ENCODE results near the gene PARP16. TPM values are rescaled to one million over a fixed set of nuclear protein-coding genes. Genes with fewer than 3 reads are reported as not detected.

Gene PARP16
- total RNA-seq, 3 donors from 2014 or later (not counting 1 experiment from before 2014, with no cell fraction given): 11.7 to 19.3 (median 16.4) TPM

DNA sequence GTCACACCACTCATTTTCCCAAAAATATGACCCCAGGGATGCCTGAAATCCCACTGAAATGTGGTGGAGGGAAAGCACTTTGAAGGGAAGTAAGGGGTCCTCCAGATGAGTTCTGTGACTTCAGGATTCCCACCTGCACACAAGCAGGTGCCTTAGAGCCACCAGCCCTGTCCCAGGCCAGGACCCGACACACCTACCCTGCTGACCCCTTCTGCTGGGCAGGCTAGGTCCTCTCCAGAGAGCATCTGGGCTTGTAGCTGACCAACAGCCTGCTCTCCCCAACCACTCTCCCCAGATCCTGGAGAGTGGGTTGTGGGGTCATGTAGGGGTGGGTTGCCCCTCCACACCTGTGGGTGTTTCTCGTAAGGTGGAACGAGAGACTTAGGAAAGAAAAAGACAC is 60.5 kb downstream of the PARP16 start:
- H3K9me3 Mint-ChIP-seq: no peaks in the 10 kb centered on the region
- 100% methylated on average over 1 of the region's 3 CpGs for WGBS (ENCODE audit: insufficient coverage)
- no peaks in the 10 kb centered on the region for H3K4me1 ChIP-seq (ENCODE audit: control insufficient read depth, insufficient read depth, low read length)
- ATAC-seq: no peak
- no peaks in the 10 kb centered on the region for H3K9me3 ChIP-seq (ENCODE audit: control insufficient read depth, insufficient read depth, low read length)
- no peak overlapping the region for H3K27ac Mint-ChIP-seq
- no peaks in the 10 kb centered on the region for H3K36me3 ChIP-seq (ENCODE audit: control insufficient read depth, insufficient read depth, low read length)
- H3K27me3 ChIP-seq (ENCODE audit: control insufficient read depth, insufficient read depth, low read length): no peaks in the 10 kb centered on the region
- no peak for DNase-seq
- H3K4me3 ChIP-seq (ENCODE audit: low read length): no peak overlapping the region
- no peaks in the 10 kb centered on the region for H3K36me3 Mint-ChIP-seq
- no peaks in the 10 kb centered on the region for H3K4me1 Mint-ChIP-seq
- intact Hi-C loops (cut with micrococcal nuclease): no loop called here
- no peak overlapping the region for H3K4me3 Mint-ChIP-seq
- H3K27me3 Mint-ChIP-seq (ENCODE audit: low read depth in 2 of 2): no peaks in the 10 kb centered on the region
- no peak overlapping the region for H3K27ac ChIP-seq (ENCODE audit: low read length)
- TF ChIP-seq, protein P1, sequence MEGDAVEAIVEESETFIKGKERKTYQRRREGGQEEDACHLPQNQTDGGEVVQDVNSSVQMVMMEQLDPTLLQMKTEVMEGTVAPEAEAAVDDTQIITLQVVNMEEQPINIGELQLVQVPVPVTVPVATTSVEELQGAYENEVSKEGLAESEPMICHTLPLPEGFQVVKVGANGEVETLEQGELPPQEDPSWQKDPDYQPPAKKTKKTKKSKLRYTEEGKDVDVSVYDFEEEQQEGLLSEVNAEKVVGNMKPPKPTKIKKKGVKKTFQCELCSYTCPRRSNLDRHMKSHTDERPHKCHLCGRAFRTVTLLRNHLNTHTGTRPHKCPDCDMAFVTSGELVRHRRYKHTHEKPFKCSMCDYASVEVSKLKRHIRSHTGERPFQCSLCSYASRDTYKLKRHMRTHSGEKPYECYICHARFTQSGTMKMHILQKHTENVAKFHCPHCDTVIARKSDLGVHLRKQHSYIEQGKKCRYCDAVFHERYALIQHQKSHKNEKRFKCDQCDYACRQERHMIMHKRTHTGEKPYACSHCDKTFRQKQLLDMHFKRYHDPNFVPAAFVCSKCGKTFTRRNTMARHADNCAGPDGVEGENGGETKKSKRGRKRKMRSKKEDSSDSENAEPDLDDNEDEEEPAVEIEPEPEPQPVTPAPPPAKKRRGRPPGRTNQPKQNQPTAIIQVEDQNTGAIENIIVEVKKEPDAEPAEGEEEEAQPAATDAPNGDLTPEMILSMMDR (IDR thresholded peaks at IDR 0.05): no peak

DNA sequence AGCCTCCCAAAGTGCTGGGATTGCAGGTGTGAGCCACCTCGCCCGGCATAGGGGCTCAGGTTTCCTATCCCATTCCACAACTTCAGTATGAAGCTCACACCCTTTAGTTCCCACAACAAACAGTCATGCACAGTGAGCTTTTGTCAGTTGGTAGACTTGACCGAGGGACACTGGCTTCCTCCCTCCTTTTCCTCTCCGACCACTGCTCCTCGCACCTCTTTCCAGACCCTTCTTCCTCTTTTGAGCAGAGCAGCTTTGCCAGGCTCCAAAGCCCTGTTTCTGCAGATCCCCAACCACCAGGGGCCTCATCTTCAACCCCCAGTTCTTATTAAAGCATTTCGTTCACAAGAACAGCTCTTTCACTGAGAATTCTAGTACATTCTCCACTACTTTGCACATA is 62.7 kb downstream of the PARP16 start:
- Histone ChIP-seq H3K27ac (ENCODE audit: low read length) (no peak overlapping the region), H3K4me3 (ENCODE audit: low read length) (no peak overlapping the region), H3K27me3 (ENCODE audit: control insufficient read depth, insufficient read depth, low read length) (no peaks in the 10 kb centered on the region), H3K36me3 (ENCODE audit: control insufficient read depth, insufficient read depth, low read length) (no peaks in the 10 kb centered on the region), H3K4me1 (ENCODE audit: control insufficient read depth, insufficient read depth, low read length) (no peaks in the 10 kb centered on the region), H3K9me3 (ENCODE audit: control insufficient read depth, insufficient read depth, low read length) (no peaks in the 10 kb centered on the region)
- no peaks in the 10 kb centered on the region for H3K4me1 Mint-ChIP-seq
- ATAC-seq: no peak
- intact Hi-C loops (cut with micrococcal nuclease): no loop called here
- TF ChIP-seq, protein P1 (IDR thresholded peaks at IDR 0.05): no peak
- no peak overlapping the region for H3K27ac Mint-ChIP-seq
- WGBS (ENCODE audit: insufficient coverage): 46% methylated on average over 6 of the region's 6 CpGs
- no peaks in the 10 kb centered on the region for H3K9me3 Mint-ChIP-seq
- no peak for DNase-seq
- no peaks in the 10 kb centered on the region for H3K27me3 Mint-ChIP-seq (ENCODE audit: low read depth in 2 of 2)
- no peaks in the 10 kb centered on the region for H3K36me3 Mint-ChIP-seq
- H3K4me3 Mint-ChIP-seq: no peak overlapping the region

DNA sequence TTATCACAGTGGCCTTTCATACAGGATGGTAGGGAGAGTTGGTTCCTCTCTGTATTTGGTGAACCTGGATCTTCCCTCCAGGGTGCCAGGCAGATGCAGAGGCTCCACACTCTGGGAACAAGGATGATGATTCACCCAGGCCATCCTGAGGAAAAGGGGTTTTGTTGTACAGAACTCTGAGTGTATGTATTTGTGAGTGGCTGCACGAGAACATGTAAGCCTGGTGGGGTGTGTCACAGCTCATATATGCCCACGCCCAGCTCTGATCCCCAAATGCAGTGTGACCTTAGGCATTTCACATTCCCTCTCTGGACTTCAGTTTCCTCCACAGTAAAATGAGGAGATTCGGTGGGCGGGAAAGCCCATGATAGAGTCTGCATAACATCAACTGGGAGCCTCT is 63.8 kb downstream of the PARP16 start:
- no peaks in the 10 kb centered on the region for H3K4me1 ChIP-seq (ENCODE audit: control insufficient read depth, insufficient read depth, low read length)
- WGBS (ENCODE audit: insufficient coverage): 90% methylated on average over 4 of the region's 4 CpGs
- H3K4me3 ChIP-seq (ENCODE audit: low read length): no peak overlapping the region
- H3K4me1 Mint-ChIP-seq: no peaks in the 10 kb centered on the region
- no peak overlapping the region for H3K27ac ChIP-seq (ENCODE audit: low read length)
- H3K4me3 Mint-ChIP-seq: no peak overlapping the region
- TF ChIP-seq, protein P1 (IDR thresholded peaks at IDR 0.05): no peak
- no peaks in the 10 kb centered on the region for H3K36me3 ChIP-seq (ENCODE audit: control insufficient read depth, insufficient read depth, low read length)
- H3K36me3 Mint-ChIP-seq: no peaks in the 10 kb centered on the region
- intact Hi-C loops (cut with micrococcal nuclease): no loop called here
- DNase-seq: no peak
- no peak overlapping the region for H3K27ac Mint-ChIP-seq
- H3K9me3 Mint-ChIP-seq: no peaks in the 10 kb centered on the region
- no peaks in the 10 kb centered on the region for H3K27me3 ChIP-seq (ENCODE audit: control insufficient read depth, insufficient read depth, low read length)
- no peak for ATAC-seq
- H3K27me3 Mint-ChIP-seq (ENCODE audit: low read depth in 2 of 2): no peaks in the 10 kb centered on the region
- no peaks in the 10 kb centered on the region for H3K9me3 ChIP-seq (ENCODE audit: control insufficient read depth, insufficient read depth, low read length)

DNA sequence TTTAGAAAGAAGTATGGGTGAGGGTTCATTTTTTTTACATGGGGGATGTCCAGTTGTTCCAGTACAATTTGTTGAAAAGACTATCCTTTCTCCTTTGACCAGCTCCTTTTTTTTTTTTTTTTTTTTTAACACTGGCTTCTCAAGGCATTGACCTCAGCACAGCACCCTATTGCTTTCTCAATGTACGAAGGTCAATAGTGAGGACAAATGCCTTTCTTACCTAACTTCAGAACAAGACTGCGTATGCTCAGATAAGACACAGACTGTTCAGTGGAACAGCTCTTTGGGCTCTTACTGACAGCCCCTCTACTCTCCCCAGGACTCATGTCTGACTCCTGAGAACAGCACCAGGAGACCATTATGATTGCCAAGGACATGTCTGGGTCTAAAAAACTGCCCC is 65.0 kb downstream of the PARP16 start:
- H3K36me3 ChIP-seq (ENCODE audit: control insufficient read depth, insufficient read depth, low read length): no peaks in the 10 kb centered on the region
- H3K4me3 ChIP-seq (ENCODE audit: low read length): no peak overlapping the region
- TF ChIP-seq, protein P1 (IDR thresholded peaks at IDR 0.05): no peak
- no peaks in the 10 kb centered on the region for H3K9me3 Mint-ChIP-seq
- H3K27ac Mint-ChIP-seq: no peak overlapping the region
- H3K36me3 Mint-ChIP-seq: no peaks in the 10 kb centered on the region
- no peak overlapping the region for H3K4me3 Mint-ChIP-seq
- WGBS (ENCODE audit: insufficient coverage): 92% methylated on average over 2 of the region's 2 CpGs
- intact Hi-C loops (cut with micrococcal nuclease): no loop called here
- ATAC-seq (no peak), DNase-seq (no peak)
- no peak overlapping the region for H3K27ac ChIP-seq (ENCODE audit: low read length)
- H3K27me3 ChIP-seq (ENCODE audit: control insufficient read depth, insufficient read depth, low read length): no peaks in the 10 kb centered on the region
- no peaks in the 10 kb centered on the region for H3K27me3 Mint-ChIP-seq (ENCODE audit: low read depth in 2 of 2)
- H3K4me1 ChIP-seq (ENCODE audit: control insufficient read depth, insufficient read depth, low read length): no peaks in the 10 kb centered on the region
- peaks cover 0 to 4% of the 10 kb centered on the region in 2 donors for H3K4me1 Mint-ChIP-seq
- H3K9me3 ChIP-seq (ENCODE audit: control insufficient read depth, insufficient read depth, low read length): no peaks in the 10 kb centered on the region
